HG02798 (cell line): ENCODE measurements around the gene TSR3.
"Not testable (repeated sequence)": the region's sequence is repeated elsewhere in the genome, so short reads cannot be mapped to it uniquely, and the experiment has no call there.

Source experiments
- ATAC-seq: cut with Tn5 transposase; IDR thresholded peaks from one replicate; pipeline ENCODE4 v1.9.1; 2021; ENCODE audit warnings: mild to moderate bottlenecking; ENCODE audit not compliant: unreplicated experiment, poor library complexity

TSR3 gene

GRCh38 chr16:1340730-1341494 is 10.8 kb downstream of the TSR3 start:
- no peak for ATAC-seq

GRCh38 chr16:1338855-1339675 is 12.6 kb downstream of the TSR3 start:
- no peak for ATAC-seq

- ATAC-seq = no peak
Observed at GRCh38 chr16:1338119-1338730, 13.5 kb downstream of the TSR3 start.

- ATAC-seq = no peak
Observed at GRCh38 chr16:1337486-1337885, 14.2 kb downstream of the TSR3 start.

GRCh38 chr16:1336619-1337018 is 15.1 kb downstream of the TSR3 start:
- ATAC-seq = no peak

GRCh38 chr16:1335996-1336395 is 15.7 kb downstream of the TSR3 start:
- no peak for ATAC-seq

GRCh38 chr16:1335211-1335971 is 16.3 kb downstream of the TSR3 start:
- ATAC-seq = no peak

- ATAC-seq = no peak
Observed at GRCh38 chr16:1334739-1335138, 16.9 kb downstream of the TSR3 start.

GRCh38 chr16:1333854-1334700 is 17.6 kb downstream of the TSR3 start:
- ATAC-seq = no peak

- no peak for ATAC-seq
Observed at GRCh38 chr16:1333149-1333812, 18.4 kb downstream of the TSR3 start, which contains the start of gene BAIAP3. BAIAP3 (plus strand) TSS chr16:1333645; CDS start chr16:1338550, 4,905 bp downstream.

GRCh38 chr16:1332618-1333148 is 19.0 kb downstream of the TSR3 start:
- no peak for ATAC-seq

GRCh38 chr16:1331712-1332617 is 19.7 kb downstream of the TSR3 start:
- ATAC-seq = no peak

- no peak for ATAC-seq
Observed at GRCh38 chr16:1330931-1331711, 20.6 kb downstream of the TSR3 start.

- no peak for ATAC-seq
Observed at GRCh38 chr16:1330260-1330914, 21.3 kb downstream of the TSR3 start.

- ATAC-seq = not testable (repeated sequence)
Observed at GRCh38 chr16:1328961-1329360, 22.7 kb downstream of the TSR3 start.

GRCh38 chr16:1328136-1328535 is 23.5 kb downstream of the TSR3 start:
- not testable (repeated sequence) for ATAC-seq

- ATAC-seq = no peak
Observed at GRCh38 chr16:1327619-1327947, 24.1 kb downstream of the TSR3 start.
